K562 treated with DMSO at 1 percent for 4 hours (cell line): ENCODE results near the gene MS4A3. TPM values are rescaled to one million over a fixed set of nuclear protein-coding genes. Genes with fewer than 3 reads are reported as not detected.

Source experiments
- total RNA-seq: library from RNA; unstranded; fragments of 300-600 nt; gene quantifications from 2 replicates; pipeline ENCODE4 v1.2.3, GENCODE V29; 2022; ENCODE audit not compliant: insufficient read depth

The MS4A3 gene
- total RNA-seq, result 119 and 133 TPM in 2 replicates

GRCh38 chr11:60056349-60056969, at the start of gene MS4A3:
MS4A3 (plus strand) TSS chr11:60056665; CDS start chr11:60061161, 4,496 bp downstream.

GRCh38 chr11:60016881-60017280, 39.6 kb upstream of the MS4A3 start, which contains the start of gene OOSP4B:
OOSP4B (plus strand) TSS chr11:60017181.

GRCh38 chr11:60040109-60040508, 16.4 kb upstream of the MS4A3 start, which contains the start of gene OOSP2:
OOSP2 (plus strand) TSS chr11:60040409; CDS start chr11:60040460, 51 bp downstream.

GRCh38 chr11:60088364-60088763, 31.9 kb downstream of the MS4A3 start, which contains the start of gene MS4A2:
MS4A2 (plus strand) TSS chr11:60088664; CDS start chr11:60088766, 102 bp downstream.

Other genes with a start within 250 kb of the MS4A3 start
- gene MRPL16, start 245.9 kb upstream of the MS4A3 start, total RNA-seq, result 72.5 and 91.7 TPM in 2 replicates
- gene CBLIF, start 211.2 kb upstream of the MS4A3 start, total RNA-seq, result not detected in 2 replicates
- 168 and 228 TPM in 2 replicates for gene TCN1, start 190.2 kb upstream of the MS4A3 start, total RNA-seq
- gene OOSP3, start 177.9 kb upstream of the MS4A3 start, total RNA-seq, result not detected in 2 replicates
- gene OOSP1, start 118.2 kb upstream of the MS4A3 start, total RNA-seq, result 1.3 TPM in 1 of 2 replicates, not detected in the other
- gene OOSP4A, start 92.6 kb upstream of the MS4A3 start, total RNA-seq, result not detected in 2 replicates
- gene OOSP4B, start 39.5 kb upstream of the MS4A3 start, total RNA-seq, result not detected in 2 replicates
- gene OOSP2, start 16.3 kb upstream of the MS4A3 start, total RNA-seq, result not detected in 2 replicates
- 6.0 and 10.1 TPM in 2 replicates for gene MS4A2, start 32.0 kb downstream of the MS4A3 start, total RNA-seq
- 0.86 and 3.4 TPM in 2 replicates for gene MS4A6A, start 126.4 kb downstream of the MS4A3 start, total RNA-seq
- 1.4 TPM in 1 of 2 replicates, not detected in the other for gene MS4A4E, start 186.5 kb downstream of the MS4A3 start, total RNA-seq
- 0.81 TPM in 1 of 2 replicates, not detected in the other for gene MS4A4A, start 224.0 kb downstream of the MS4A3 start, total RNA-seq